GM19193 (cell line): Measurements from ENCODE around the gene TNFRSF14.

Source experiments
- POLR2A ChIP-seq: IDR thresholded peaks from 4 replicates; pipeline ENCODE4 v1.6.1; 2011; ENCODE audit not compliant: insufficient read depth, insufficient read length; ENCODE audit errors: extremely low read depth

Gene TNFRSF14

GRCh38 chr1:2612591-2613365 lies 56.6 kb downstream of the TNFRSF14 start:
- no peak for TF ChIP-seq POLR2A
